Measurements from ENCODE around the gene KPNA3.

- TF ChIP-seq, protein P1, sequence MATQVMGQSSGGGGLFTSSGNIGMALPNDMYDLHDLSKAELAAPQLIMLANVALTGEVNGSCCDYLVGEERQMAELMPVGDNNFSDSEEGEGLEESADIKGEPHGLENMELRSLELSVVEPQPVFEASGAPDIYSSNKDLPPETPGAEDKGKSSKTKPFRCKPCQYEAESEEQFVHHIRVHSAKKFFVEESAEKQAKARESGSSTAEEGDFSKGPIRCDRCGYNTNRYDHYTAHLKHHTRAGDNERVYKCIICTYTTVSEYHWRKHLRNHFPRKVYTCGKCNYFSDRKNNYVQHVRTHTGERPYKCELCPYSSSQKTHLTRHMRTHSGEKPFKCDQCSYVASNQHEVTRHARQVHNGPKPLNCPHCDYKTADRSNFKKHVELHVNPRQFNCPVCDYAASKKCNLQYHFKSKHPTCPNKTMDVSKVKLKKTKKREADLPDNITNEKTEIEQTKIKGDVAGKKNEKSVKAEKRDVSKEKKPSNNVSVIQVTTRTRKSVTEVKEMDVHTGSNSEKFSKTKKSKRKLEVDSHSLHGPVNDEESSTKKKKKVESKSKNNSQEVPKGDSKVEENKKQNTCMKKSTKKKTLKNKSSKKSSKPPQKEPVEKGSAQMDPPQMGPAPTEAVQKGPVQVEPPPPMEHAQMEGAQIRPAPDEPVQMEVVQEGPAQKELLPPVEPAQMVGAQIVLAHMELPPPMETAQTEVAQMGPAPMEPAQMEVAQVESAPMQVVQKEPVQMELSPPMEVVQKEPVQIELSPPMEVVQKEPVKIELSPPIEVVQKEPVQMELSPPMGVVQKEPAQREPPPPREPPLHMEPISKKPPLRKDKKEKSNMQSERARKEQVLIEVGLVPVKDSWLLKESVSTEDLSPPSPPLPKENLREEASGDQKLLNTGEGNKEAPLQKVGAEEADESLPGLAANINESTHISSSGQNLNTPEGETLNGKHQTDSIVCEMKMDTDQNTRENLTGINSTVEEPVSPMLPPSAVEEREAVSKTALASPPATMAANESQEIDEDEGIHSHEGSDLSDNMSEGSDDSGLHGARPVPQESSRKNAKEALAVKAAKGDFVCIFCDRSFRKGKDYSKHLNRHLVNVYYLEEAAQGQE (IDR thresholded peaks at IDR 0.05; ENCODE audit: insufficient read depth in 1 of 2, low read depth in 2 of 2, low read length in 1 of 2) = no peak
- TF ChIP-seq CTCF (IDR thresholded peaks at IDR 0.05) = no peak
- TF ChIP-seq SIN3A (IDR thresholded peaks at IDR 0.05; ENCODE audit: borderline replicate concordance, insufficient read depth, low read depth, low read length) = no peak
- no peak for TF ChIP-seq TCF7L2 (IDR thresholded peaks at IDR 0.05; ENCODE audit: low read depth, low read length)
Measured at GRCh38 chr13:49779721-49780120, 12.8 kb downstream of the KPNA3 start.

Data from Panc1 (cell line).